HEK293 (cell line): Measurements from ENCODE around the gene FGFRL1.

Experiments used
- CTCF ChIP-seq: fragments of 450-650 bp; formaldehyde crosslinking; IDR thresholded peaks from 2 replicates; pipeline ENCODE4 v1.5.1; 2016; ENCODE audit warnings: missing biosample characterization, missing genetic modification characterization
- TCF7L2 ChIP-seq: IDR thresholded peaks from 2 replicates; pipeline ENCODE4 v1.6.1; 2011; ENCODE audit warnings: low read depth, mild to moderate bottlenecking, inconsistent platforms, low read length, moderate library complexity, borderline replicate concordance
- ZBTB11 ChIP-seq: fragments of 450-650 bp; formaldehyde crosslinking; conservative IDR thresholded peaks from 2 replicates; pipeline ENCODE4 v1.5.1; 2016; ENCODE audit warnings: low read depth, missing biosample characterization, missing genetic modification characterization
- ZNF121 ChIP-seq: fragments of 450-650 bp; formaldehyde crosslinking; IDR thresholded peaks from 2 replicates; pipeline ENCODE4 v1.5.1; 2016; ENCODE audit warnings: missing biosample characterization, missing genetic modification characterization
- ZNF280D ChIP-seq: fragments of 450-650 bp; formaldehyde crosslinking; IDR thresholded peaks from 2 replicates; pipeline ENCODE4 v1.5.1; 2016; ENCODE audit warnings: missing biosample characterization, missing genetic modification characterization
- ZNF704 ChIP-seq: fragments of 450-650 bp; formaldehyde crosslinking; IDR thresholded peaks from 2 replicates; pipeline ENCODE4 v1.5.1; 2016; ENCODE audit warnings: missing biosample characterization, missing genetic modification characterization
- ZSCAN18 ChIP-seq: fragments of 450-650 bp; formaldehyde crosslinking; IDR thresholded peaks from 2 replicates; pipeline ENCODE4 v1.5.1; 2016; ENCODE audit warnings: missing biosample characterization, missing genetic modification characterization
- ZSCAN30 ChIP-seq: fragments of 450-650 bp; IDR thresholded peaks from 2 replicates; pipeline ENCODE4 v1.5.1; 2018; ENCODE audit warnings: missing biosample characterization, mild to moderate bottlenecking, missing genetic modification characterization, moderate library complexity

- TF ChIP-seq ZSCAN30 (tag by site-specific recombination) = no peak
- no peak for TF ChIP-seq ZBTB11 (tag by site-specific recombination)
- TF ChIP-seq ZNF280D (tag by site-specific recombination) = no peak
- TF ChIP-seq TCF7L2 = no peak
- no peak for TF ChIP-seq ZNF704 (tag by site-specific recombination)
- no peak for TF ChIP-seq ZSCAN18 (tag by site-specific recombination)
- TF ChIP-seq CTCF = no peak
- TF ChIP-seq ZNF121 (tag by site-specific recombination) = no peak
Observed at GRCh38 chr4:963276-964225, 47.9 kb upstream of the FGFRL1 start.
